ENCODE data around the gene RNF145.

The RNF145 gene

DNA sequence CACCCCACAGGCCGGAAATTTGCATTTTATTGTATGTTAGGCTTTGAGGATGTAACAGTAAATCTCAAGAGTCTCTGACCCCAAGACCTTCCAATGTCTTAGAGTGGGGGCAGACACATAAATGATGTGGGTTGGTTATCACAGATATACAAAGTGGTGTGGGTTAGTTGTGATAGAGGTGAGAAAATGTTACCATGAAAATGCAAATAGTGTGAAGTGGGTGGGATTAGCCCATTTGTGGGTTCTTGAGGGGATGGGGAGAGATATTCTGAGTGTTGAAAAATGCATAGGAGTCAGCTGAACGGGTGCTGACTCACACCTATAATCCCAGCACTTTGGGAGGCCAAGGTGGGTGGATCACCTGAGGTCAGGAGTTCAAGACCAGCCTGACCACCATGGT is 7.9 kb upstream of the RNF145 start:
- DNase-seq, result no peak

- no peak for DNase-seq
These were observed 7.1 kb upstream of the RNF145 start for GRCh38 chr5:159216454-159216853.

GRCh38 chr5:159215886-159216285 is 6.5 kb upstream of the RNF145 start:
- DNase-seq, result no peak

GRCh38 chr5:159214486-159215271 is 5.3 kb upstream of the RNF145 start:
- no peak for DNase-seq

DNA sequence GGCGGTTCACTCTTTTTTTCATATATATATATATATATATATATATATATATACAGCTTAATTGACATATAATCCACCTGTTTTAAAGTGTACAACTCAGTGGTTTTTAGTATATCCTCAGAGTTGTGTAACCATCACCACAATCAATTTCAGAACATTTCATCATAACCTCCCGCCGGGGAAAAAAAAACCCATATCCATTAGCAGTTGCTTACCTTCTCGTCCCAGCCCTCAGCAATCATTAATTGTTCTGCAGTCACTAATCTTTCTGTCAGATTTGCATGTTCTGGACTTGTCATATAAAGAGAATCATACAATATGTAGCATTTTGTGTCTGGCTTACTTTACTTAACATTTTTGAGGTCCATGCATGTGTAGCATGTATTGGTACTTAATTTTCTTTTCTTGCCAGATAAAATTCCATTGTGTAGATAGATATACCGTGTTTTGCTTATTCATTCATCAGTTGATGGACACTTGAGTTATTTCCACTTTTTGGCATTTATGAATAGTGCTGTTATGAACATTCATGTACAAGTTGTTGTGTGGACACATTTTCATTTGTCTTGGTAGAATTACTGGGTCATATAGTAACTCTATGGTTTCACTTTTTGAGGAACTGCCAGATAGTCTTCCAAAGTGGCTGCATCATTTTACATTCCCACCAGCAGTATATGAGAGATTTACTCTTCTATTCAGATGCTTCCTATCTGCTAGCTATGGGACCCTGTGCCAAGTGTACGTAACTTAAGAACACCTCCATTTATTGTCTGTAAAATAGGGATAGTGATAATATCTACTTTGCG is 3.5 kb upstream of the RNF145 start:
- no peak for DNase-seq

- DNase-seq, result no peak
These were observed 2.4 kb upstream of the RNF145 start for GRCh38 chr5:159211729-159212174.

DNA sequence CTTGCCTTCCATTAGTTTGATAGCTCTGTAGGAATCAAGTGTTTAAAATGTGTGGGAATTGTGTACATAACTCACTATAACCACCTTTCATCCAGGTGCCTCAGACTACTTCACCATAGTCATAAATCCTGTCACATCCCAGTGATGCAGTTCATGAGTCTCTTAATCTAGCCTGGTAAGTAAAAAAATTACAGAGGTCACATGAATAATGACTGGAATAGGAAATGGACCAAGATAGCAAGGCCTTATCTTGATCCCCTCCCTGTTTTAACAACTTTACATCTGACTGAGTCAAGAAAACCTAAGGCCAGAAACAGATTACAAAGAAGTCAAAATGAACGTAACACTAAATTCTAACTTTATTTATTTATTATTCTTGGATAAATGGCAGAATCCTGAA is 1.5 kb upstream of the RNF145 start:
- no peak for DNase-seq

- DNase-seq, result peak; percentile 12
These were observed 883 bp upstream of the RNF145 start for GRCh38 chr5:159210210-159210661.

GRCh38 chr5:159208514-159209437 is 577 bp downstream of the RNF145 start:
- peak; percentile 28 for DNase-seq

DNA sequence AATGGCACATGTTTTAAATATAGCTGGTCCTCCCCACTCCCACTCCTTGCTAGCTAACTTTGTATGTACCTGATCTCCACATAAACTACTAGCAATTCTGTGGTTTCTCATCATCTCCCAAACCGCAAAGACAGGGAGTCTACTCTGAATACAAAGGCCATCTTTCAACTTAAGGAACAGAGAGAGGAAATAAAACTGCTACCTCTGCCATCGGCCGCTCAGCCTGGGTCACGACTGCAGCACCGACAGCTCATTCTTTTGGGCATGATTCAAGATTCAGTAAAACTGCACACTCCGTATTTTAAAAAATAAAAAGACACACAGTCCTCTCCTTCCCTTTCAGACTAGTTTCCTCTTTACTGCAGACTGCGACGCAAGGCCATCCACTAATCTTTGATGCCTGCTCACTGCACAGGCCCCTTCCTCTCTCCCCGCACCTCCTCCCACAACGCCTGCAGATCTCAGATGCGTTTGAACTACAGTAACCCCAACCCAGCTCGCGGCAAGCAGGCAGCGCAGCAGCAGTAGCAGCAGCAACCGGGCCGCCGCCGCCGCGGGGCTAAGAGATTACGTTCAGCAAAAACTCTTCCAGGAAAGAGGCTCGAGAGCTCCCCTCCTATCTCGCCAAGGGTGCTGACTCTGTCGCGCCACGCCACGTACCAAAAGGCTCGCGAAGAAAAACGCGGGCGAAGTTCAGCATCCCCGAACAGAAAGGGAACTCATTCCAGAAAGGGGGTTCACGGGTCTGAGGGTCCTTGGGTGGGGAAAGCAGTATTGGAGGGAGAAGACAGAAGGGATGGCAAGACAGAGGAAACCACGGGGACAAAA is 1.5 kb downstream of the RNF145 start:
- peak; percentile 85 for DNase-seq

- no peak for DNase-seq
These were observed 2.1 kb downstream of the RNF145 start for GRCh38 chr5:159207222-159207685.

DNA sequence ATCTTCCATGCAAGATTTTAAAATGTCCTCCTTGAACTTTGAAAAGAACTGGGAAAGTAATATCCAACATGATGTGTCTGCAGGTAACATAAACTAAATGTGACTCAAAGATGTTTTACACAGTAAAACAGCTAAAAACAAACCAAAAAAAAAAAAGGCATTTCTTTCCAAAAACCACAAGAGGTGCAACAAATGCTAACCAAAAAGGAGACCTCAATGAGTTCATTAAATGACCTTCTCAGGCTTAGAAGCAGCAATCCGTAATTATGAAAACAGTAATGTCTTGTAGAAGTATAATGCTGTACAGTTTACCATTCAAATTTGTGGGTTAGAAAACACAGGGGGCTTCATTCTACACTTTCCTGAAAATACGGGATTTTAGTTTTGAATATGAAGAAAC is 2.5 kb downstream of the RNF145 start:
- no peak for DNase-seq

DNA sequence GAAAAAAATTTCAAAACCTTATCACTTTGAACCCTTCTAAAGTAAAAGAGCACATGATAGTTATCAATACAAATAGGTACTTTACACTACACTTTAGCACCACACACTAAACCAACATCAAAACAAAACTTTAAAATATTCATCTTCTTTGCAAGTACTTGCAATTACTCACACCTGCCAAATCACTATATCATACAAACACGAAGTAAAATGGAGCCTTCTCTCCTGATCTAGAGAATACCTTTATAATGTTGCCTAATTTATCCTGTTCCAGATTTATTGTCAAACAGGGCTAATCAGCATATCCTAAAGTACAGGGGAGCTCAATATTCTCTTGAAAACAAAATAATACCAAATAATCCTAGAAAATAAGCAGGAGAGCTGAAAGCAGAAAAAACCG is 3.0 kb downstream of the RNF145 start:
- no peak for DNase-seq

DNA sequence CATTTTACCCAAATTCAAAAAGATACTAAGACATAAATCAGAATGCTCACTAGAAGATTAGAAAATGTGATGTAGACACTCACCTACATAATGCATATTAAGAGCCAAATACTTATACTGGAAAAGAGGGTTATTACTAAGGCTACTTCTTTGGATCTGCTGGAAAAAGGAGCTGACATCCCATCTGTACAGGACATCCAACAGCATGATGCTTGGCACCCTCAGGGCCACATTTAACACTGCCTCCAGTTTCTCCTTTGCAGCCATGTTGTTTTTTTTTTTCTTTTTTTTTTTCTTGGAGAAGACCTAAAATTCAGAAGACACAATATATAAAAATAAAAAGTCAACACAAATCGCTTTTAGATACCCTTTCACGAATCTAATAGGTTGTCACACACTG is 6.0 kb downstream of the RNF145 start:
- DNase-seq, result no peak

DNA sequence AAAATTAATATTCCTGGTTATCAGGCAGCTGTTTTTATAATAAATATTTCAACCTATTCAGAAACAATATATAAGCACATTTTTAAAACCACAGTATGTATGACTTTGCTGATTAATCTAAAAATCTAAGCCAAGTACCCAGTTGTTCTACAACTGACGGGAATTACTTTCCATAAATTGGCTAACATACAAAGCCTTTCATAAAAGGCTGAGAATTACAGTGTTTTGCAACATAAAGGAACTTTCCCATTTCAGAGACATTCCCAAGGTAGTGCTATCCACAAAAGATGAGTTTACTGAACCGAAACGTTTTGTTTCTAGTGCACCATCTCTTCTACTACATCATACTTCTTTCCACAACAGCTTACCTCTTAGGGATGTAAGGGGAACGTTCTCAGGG is 7.2 kb downstream of the RNF145 start:
- no peak for DNase-seq

DNA sequence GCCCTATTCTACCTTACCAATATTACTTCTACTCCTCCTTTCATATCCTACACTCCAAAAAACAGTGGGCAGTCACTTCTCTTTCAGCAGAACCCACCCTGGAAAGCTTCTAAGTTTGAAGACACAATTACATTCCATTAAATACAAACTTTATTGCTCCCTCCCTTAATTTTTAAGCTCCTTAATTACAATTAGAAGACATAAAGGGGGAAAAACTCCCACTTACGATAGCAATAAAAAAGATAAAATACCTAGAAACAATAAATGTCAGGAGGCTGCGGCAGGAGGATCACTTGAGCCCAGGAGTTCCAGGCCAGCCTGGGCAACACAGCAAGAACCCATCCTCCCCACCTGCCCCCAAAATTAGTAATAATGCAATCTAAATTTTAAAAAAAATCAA is 9.6 kb downstream of the RNF145 start:
- DNase-seq, result no peak

GRCh38 chr5:159199225-159199624 is 10.1 kb downstream of the RNF145 start:
- DNase-seq, result no peak

- DNase-seq, result peak; percentile 36
These were observed 11.0 kb downstream of the RNF145 start for GRCh38 chr5:159198063-159199036.

DNA sequence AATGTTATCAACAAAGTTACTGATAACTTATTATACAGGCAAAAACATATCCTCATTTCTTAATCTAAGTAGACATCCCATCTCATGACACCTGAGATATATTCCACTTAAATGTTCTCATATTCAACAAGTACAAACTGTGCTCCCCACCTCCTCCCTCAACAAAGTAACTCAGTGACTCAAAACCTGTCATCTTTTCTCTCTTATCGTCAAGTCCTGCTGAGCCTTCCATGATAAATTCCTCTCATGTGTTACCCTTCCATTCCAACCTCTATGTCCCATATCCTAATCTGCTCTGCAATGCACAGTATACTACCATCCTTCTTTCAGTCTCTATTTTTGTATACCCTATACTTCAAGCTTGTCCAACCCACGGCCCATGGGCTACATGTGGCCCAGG is 13.6 kb downstream of the RNF145 start:
- DNase-seq, result no peak

DNA sequence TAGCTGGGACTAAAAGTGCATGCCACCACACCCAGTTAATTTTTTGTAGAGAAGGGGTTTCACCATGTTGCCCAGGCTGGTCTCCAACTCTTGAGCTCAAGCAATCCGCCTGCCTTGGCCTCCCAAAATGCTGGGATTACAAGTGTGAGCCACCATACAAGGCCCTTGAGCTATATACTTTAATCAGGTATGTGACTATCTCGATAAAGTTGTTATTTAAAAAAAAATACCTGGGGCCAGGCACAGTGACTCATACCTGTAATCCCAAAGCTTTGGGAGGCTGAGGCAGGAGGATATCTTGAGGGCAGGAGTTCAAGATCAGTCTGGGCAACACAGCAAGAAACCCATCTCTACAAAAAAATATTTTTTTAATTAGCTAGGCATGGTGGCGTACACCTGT is 19.2 kb downstream of the RNF145 start:
- no peak for DNase-seq

GRCh38 chr5:159189310-159189709 is 20.0 kb downstream of the RNF145 start:
- no peak for DNase-seq
